Ovary (tissue), 9 donors: ENCODE results near the gene SLC15A5. TPM values are rescaled to one million over a fixed set of nuclear protein-coding genes. Genes with fewer than 3 reads are reported as not detected.

Source experiments
- DNase-seq, 5 donors: peaks; one replicate each; pipeline ENCODE4 v3.0.0-alpha.2; 2019 to 2020
- H3K27ac ChIP-seq, 2 donors: fragments of 200-600 bp; one replicate each; pipeline versions ENCODE4 v1.5.1 to v1.8.0; 2019 to 2022
- H3K27me3 ChIP-seq: fragments of 200-600 bp; one replicate; pipeline ENCODE4 v1.8.0; 2022
- H3K36me3 ChIP-seq: fragments of 200-600 bp; sonication (generic); one replicate; pipeline ENCODE4 v1.5.1; 2019
- H3K4me1 ChIP-seq: one replicate; pipeline ENCODE4 v1.8.1; 2013; ENCODE audit warnings: mild to moderate bottlenecking, moderate library complexity; ENCODE audit not compliant: insufficient read depth
- H3K4me3 ChIP-seq: fragments of 200-600 bp; sonication (generic); one replicate; pipeline ENCODE4 v1.5.1; 2017
- H3K9me3 ChIP-seq, 2 donors: fragments of 200-600 bp in 1 of 2; sonication (generic) in 1 of 2; one replicate each; pipeline versions ENCODE4 v1.5.1 to v1.8.1; 2013 to 2019; ENCODE audit warnings: mild to moderate bottlenecking in 1 of 2, moderate library complexity in 1 of 2
- CTCF ChIP-seq, 3 donors: fragments of 450-650 bp in 2 of 3; fragments of 200-600 bp in 1 of 3; IDR thresholded peaks; one replicate each; pipeline versions ENCODE4 v1.5.1 to v1.8.0; 2016 to 2022; ENCODE audit warnings: antibody characterized with exemption in 3 of 3, mild to moderate bottlenecking in 1 of 3
- EP300 ChIP-seq: sonication (generic); formaldehyde crosslinking; IDR thresholded peaks from one replicate; pipeline ENCODE4 v1.6.1; 2017; ENCODE audit warnings: antibody characterized with exemption
- POLR2A ChIP-seq: fragments of 450-650 bp; IDR thresholded peaks from one replicate; pipeline ENCODE4 v1.6.1; 2017; ENCODE audit warnings: antibody characterized with exemption, mild to moderate bottlenecking, moderate library complexity
- WGBS, 3 donors: extraction: QIAGEN DNeasy Blood & Tissue Kit in 1 of 3; methylation state at CpG; one replicate each; pipeline versions ENCODE4 v1.1.5 to v1.1.7; 2013 to 2017; 5-methylcytosine and 5-hydroxymethylcytosine counted together
- intact Hi-C, 4 donors: fragments of 100-400 bp; cut with DNase I; formaldehyde crosslinking; loops; one replicate each; pipeline versions ENCODE4 v1.11.0 to v1.15.1; 2022 to 2023
- polyA plus RNA-seq, 2 donors: library from polyadenylated mRNA; stranded (reverse); fragments of 200-250 nt in 1 of 2; fragments of 350-450 nt in 1 of 2; fragmentation: Illumina TruSeq in 1 of 2; extraction: RNeasy Lipid Tissue Mini Kit (QIAGEN cat#74804) in 1 of 2; gene quantifications; one replicate each; pipeline ENCODE4 v1.2.3, GENCODE V29; 2013 to 2014
- total RNA-seq, 7 donors: library from RNA; depleted of rRNA in 2 of 7; stranded (reverse); fragments of >200 nt in 2 of 7; fragmentation: NEBNext Ultra II Directional in 3 of 7; extraction: Animal tissue kit (Norgen Biotek cat#: 25700) in 3 of 7; gene quantifications; one replicate each; pipeline versions ENCODE4 v1.1.0 to v1.2.4, GENCODE V29; 2016 to 2023
- donor health status: DM: no; HTN: no; CAD: no; lungs with moderate emphysema.
- donor health status: DM: no; HTN: no; CAD: no.
- donor health status: Bipolar disorder and iron deficiency.
- donor health status: DM: yes; HTN: yes; CAD: no.
- donor health status: DM: no; HTN: no; CAD: no.
- donor health status: DM: yes; HTN: yes; CAD: no.

Gene SLC15A5
- total and polyA plus RNA-seq, 9 donors = not detected

GRCh38 chr12:16168078-16168477 is 109.4 kb downstream of the SLC15A5 start:
- no peak for DNase-seq
- Histone ChIP-seq H3K36me3 (no peaks in the 10 kb centered on the region), H3K27ac (no peak overlapping the region), H3K4me3 (no peak overlapping the region), H3K9me3 (no peaks in the 10 kb centered on the region), H3K27me3 (no peaks in the 10 kb centered on the region), H3K4me1 (no peaks in the 10 kb centered on the region)
- 88 to 90% (median 90%) methylated on average over 3 of the region's 3 CpGs for WGBS, 3 donors
- intact Hi-C loops = no loop called here
- TF ChIP-seq CTCF (IDR thresholded peaks at IDR 0.05) (no peak), EP300 (no peak), POLR2A (no peak)

DNA sequence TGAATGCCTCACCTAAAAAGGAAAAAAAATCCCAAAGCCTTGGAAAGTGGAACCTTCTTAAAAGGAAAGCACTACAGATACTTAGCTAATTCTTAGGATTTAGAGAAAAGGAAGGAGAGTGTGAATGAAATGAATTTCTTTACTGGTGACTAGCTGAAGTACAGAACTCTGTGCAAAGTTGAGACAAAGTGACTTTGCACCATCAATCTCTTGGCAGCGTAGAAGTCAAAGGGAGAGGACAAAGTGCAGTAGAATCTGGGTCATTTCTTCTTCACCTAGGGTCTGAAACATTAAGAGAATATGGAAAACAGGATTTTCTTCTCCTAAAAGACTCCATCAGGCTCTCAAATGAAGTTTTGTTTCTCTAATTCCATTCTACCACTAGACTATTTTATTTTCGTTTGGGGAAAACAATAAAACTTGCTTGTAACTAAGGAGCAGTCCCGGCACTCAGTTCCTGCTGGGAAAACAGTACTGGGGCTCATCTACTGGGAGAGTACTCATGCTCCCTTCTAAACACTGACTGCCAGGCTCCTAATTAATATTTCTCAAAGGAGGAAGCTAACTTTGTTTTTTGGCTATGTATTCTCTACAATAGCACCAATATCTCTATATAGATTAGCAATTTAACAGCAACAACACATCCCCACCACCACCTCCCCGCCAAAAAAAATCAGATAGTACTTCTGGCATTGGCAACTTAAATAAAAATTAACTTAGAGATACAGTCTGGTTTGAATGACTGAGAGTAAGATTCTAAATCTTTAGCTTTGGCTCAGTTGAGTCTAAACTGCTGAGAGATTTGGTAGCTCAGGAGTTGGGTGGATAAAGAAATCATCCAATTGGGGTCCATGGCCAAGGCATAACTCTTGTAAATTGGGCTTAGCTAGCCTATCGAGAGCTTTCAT is 110.7 kb downstream of the SLC15A5 start:
- 59 to 68% (median 63%) methylated on average over 5 of the region's 5 CpGs for whole genome bisulfite sequencing, 3 donors
- intact Hi-C loops = no loop called here
- Histone ChIP-seq H3K27me3 (no peaks in the 10 kb centered on the region), H3K9me3 (no peaks in the 10 kb centered on the region), H3K4me3 (no peak overlapping the region), H3K36me3 (no peaks in the 10 kb centered on the region), H3K4me1 (no peaks in the 10 kb centered on the region), H3K27ac (no peak overlapping the region)
- TF ChIP-seq CTCF (IDR thresholded peaks at IDR 0.05) = no peak
- no peak for TF ChIP-seq EP300
- TF ChIP-seq POLR2A = no peak
- no peak for DNase-seq

DNA sequence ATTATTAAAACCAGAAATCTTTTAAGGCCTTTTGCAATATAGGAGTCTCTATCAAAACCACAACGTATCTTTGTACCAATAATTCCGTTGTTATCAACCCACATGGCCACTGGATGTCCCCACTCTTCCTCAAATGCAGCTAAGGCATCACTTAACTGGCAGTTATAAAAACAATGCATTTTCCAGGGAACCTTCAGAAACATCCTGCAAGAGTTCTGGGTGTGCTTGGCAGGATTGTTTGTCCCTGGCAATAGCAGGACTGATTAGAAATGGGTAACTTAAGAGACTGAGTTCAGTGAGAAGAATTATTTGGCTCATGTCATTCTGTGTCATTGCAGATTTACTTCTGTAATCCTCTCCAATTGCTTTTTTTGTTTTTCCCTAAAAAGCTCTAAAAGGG is 112.0 kb downstream of the SLC15A5 start:
- no peaks in the 10 kb centered on the region for H3K27me3 ChIP-seq
- TF ChIP-seq CTCF (IDR thresholded peaks at IDR 0.05) (no peak), EP300 (no peak)
- no peaks in the 10 kb centered on the region for H3K4me1 ChIP-seq
- intact Hi-C loops = no loop called here
- H3K36me3 ChIP-seq = no peaks in the 10 kb centered on the region
- H3K27ac ChIP-seq = no peak overlapping the region
- H3K9me3 ChIP-seq = no peaks in the 10 kb centered on the region
- H3K4me3 ChIP-seq = no peak overlapping the region
- no peak for DNase-seq
- 2 to 5% (median 3%) methylated on average over 2 of the region's 2 CpGs for WGBS, 3 donors

- no peak for TF ChIP-seq EP300
- no peak for TF ChIP-seq CTCF (IDR thresholded peaks at IDR 0.05)
- no peak for TF ChIP-seq POLR2A
- intact Hi-C loops = no loop called here
Observed at GRCh38 chr12:16163901-16164300, 113.6 kb downstream of the SLC15A5 start.

More at GRCh38 chr12:16163901-16164300, 113.6 kb downstream of the SLC15A5 start:
- no peaks in the 10 kb centered on the region for H3K36me3 ChIP-seq
- H3K27ac ChIP-seq = no peak overlapping the region
- DNase-seq = no peak
- no peaks in the 10 kb centered on the region for H3K9me3 ChIP-seq
- H3K4me1 ChIP-seq = no peaks in the 10 kb centered on the region
- no peaks in the 10 kb centered on the region for H3K27me3 ChIP-seq
- no peak overlapping the region for H3K4me3 ChIP-seq
